CD4-positive, alpha-beta T cell (primary cell): Measurements from ENCODE around the gene TIMM9. TPM values are rescaled to one million over a fixed set of nuclear protein-coding genes. Genes with fewer than 3 reads are reported as not detected.
"Not testable (repeated sequence)": the region's sequence is repeated elsewhere in the genome, so short reads cannot be mapped to it uniquely, and the experiment has no call there.

Experiments used
- ATAC-seq: fragments of 200-7000 bp; cut with Tn5 transposase; one replicate; pipeline ENCODE4 v1.10.0; 2022; ENCODE audit warnings: mild to moderate bottlenecking; ENCODE audit not compliant: poor library complexity
- CTCF ChIA-PET: fragments of 350-600 bp; sonication (Branson Sonifier 250); formaldehyde crosslinking; loops from one replicate; lab custom pipeline; 2021; ENCODE audit warnings: antibody characterized with exemption, inconsistent platforms; lab: Charles Lee
- POLR2A ChIA-PET: fragments of 350-600 bp; sonication (Branson Sonifier 250); formaldehyde crosslinking; loops from one replicate; lab custom pipeline; 2021; ENCODE audit warnings: antibody characterized with exemption, inconsistent platforms; lab: Charles Lee
- DNase-seq, 14 experiments: peaks; one replicate each; pipeline ENCODE4 v3.0.0-alpha.2; 2013 to 2020; ENCODE audit warnings: mixed read lengths in 2 of 14
- H3K27ac ChIP-seq, 2 donors: one replicate each; pipeline versions ENCODE4 v1.5.1 to v1.7.0; 2013; ENCODE audit warnings: low read length in 2 of 2, low read depth in 1 of 2, mild to moderate bottlenecking in 1 of 2
- H3K27me3 ChIP-seq, 2 experiments: 1 replicate in 1 of 2; 2 replicates in 1 of 2; pipeline versions ENCODE4 v1.6.1 to v1.7.0; 2013; ENCODE audit warnings: low read length in 2 of 2, control low read depth in 1 of 2, mild to moderate bottlenecking in 1 of 2, moderate library complexity in 1 of 2; ENCODE audit not compliant: insufficient read depth in 2 of 2, control insufficient read depth in 1 of 2
- H3K36me3 ChIP-seq: one replicate; pipeline ENCODE4 v1.6.1; 2013; ENCODE audit warnings: low read length, control low read depth; ENCODE audit not compliant: insufficient read depth
- H3K4me1 ChIP-seq: one replicate; pipeline ENCODE4 v1.6.1; 2013; ENCODE audit warnings: low read length, control low read depth; ENCODE audit not compliant: insufficient read depth
- H3K4me3 ChIP-seq: one replicate; pipeline ENCODE4 v1.5.1; 2013; ENCODE audit warnings: mild to moderate bottlenecking, low read length, moderate library complexity
- H3K9me3 ChIP-seq, 2 experiments: 1 replicate in 1 of 2; 2 replicates in 1 of 2; pipeline versions ENCODE4 v1.6.1 to v1.7.0; 2013; ENCODE audit warnings: low read length in 2 of 2, mild to moderate bottlenecking in 2 of 2, control low read depth in 1 of 2, moderate library complexity in 1 of 2; ENCODE audit not compliant: control insufficient read depth in 1 of 2, insufficient read depth in 1 of 2
- H3K27ac Mint-ChIP-seq: one replicate; pipeline ENCODE4 v1.8.0; 2020; ENCODE audit warnings: mixed read lengths
- H3K27me3 Mint-ChIP-seq: one replicate; pipeline ENCODE4 v1.8.0; 2021; ENCODE audit warnings: mixed read lengths
- H3K36me3 Mint-ChIP-seq: one replicate; pipeline ENCODE4 v1.8.0; 2021; ENCODE audit warnings: low read depth, mixed read lengths
- H3K4me1 Mint-ChIP-seq: one replicate; pipeline ENCODE4 v1.8.0; 2021; ENCODE audit warnings: low read depth, mixed read lengths
- H3K4me3 Mint-ChIP-seq: one replicate; pipeline ENCODE4 v1.8.0; 2020; ENCODE audit warnings: mild to moderate bottlenecking, mixed read lengths
- H3K9me3 Mint-ChIP-seq: one replicate; pipeline ENCODE4 v1.8.0; 2020; ENCODE audit warnings: mixed read lengths
- CTCF ChIP-seq: fragments of 200-600 bp; IDR thresholded peaks from one replicate; pipeline ENCODE4 v1.8.0; 2022; ENCODE audit warnings: antibody characterized with exemption, mild to moderate bottlenecking
- intact Hi-C, 2 experiments: fragments of 100-400 bp; cut with DNase I in 1 of 2; cut with micrococcal nuclease in 1 of 2; formaldehyde crosslinking; loops; one replicate each; pipeline versions ENCODE4 v1.15.1 to v1.9.0; 2023 to 2025; cut with DNase I, micrococcal nuclease
- total RNA-seq, 174 experiments: library from RNA in 2 of 174; stranded (reverse) in 2 of 174; gene quantifications; one replicate each; pipeline ENCODE4 v1.2.3 and lab custom pipeline; 2021 to 2026

TIMM9 gene
- total RNA-seq, 2 experiments from 2014 or later = 33.1 to 34.9 TPM

GRCh38 chr14:58426670-58427280 is 556 bp downstream of the TIMM9 start:
- Histone ChIP-seq H3K4me3 (peak overlapping the region; percentile 81), H3K27ac (peak overlapping the region; percentile 86 to 95), H3K9me3 (no peaks in the 10 kb centered on the region), H3K27me3 (no peaks in the 10 kb centered on the region), H3K36me3 (peaks cover 23% of the 10 kb centered on the region), H3K4me1 (peaks cover 18% of the 10 kb centered on the region)
- DNase-seq (peak in 12 of 14 experiments; percentile 25 to 71 (median 34)), ATAC-seq (peak; percentile 8)
- POLR2A ChIA-PET = interaction anchor here (0.7 to 3.9 kb wide), 32 partner anchors 10 to 1823 kb away, joined by 3 to 122 read pairs (median 5); partner anchors contain the start of genes ACTR10, AP5M1, ARID4A and DACT1
- no peaks in the 10 kb centered on the region for H3K9me3 Mint-ChIP-seq
- peak overlapping the region; percentile 92 for H3K4me3 Mint-ChIP-seq
- intact Hi-C loops = loop anchor here (1.0 to 10.0 kb wide), 10 partner anchors 94 to 1162 kb away; partner anchors contain the start of genes AP5M1 (in 2 of the 2), ARID4A (in 2 of the 2), DAAM1 (in 2 of the 2) and EXOC5 (in 2 of the 2)
- H3K27me3 Mint-ChIP-seq = no peaks in the 10 kb centered on the region
- TF ChIP-seq CTCF = no peak
- CTCF ChIA-PET = interaction anchor here (4.2 kb wide), 1 partner anchor 31 kb away, joined by 23 read pairs; the partner anchor contains the start of gene TOMM20L
- peaks cover 62% of the 10 kb centered on the region for H3K36me3 Mint-ChIP-seq
- H3K4me1 Mint-ChIP-seq = peaks cover 68% of the 10 kb centered on the region
- H3K27ac Mint-ChIP-seq = peak overlapping the region; percentile 93

GRCh38 chr14:58416934-58417333 is 10.4 kb downstream of the TIMM9 start:
- POLR2A ChIA-PET = interaction anchor here (1.0 kb wide), 1 partner anchor 10 kb away, joined by 4 read pairs; the partner anchor contains the start of genes KIAA0586 and TIMM9

GRCh38 chr14:58415636-58416547 is 11.4 kb downstream of the TIMM9 start:
- Histone ChIP-seq H3K27ac (no peak overlapping the region), H3K4me3 (no peak overlapping the region), H3K4me1 (peaks cover 4% of the 10 kb centered on the region), H3K36me3 (peaks cover 42% of the 10 kb centered on the region), H3K9me3 (no peaks in the 10 kb centered on the region), H3K27me3 (no peaks in the 10 kb centered on the region)
- ChIA-PET POLR2A (interaction anchor here (1.0 kb wide), 1 partner anchor 12 kb away, joined by 4 read pairs; the partner anchor contains the start of genes KIAA0586 and TIMM9), CTCF (no interaction called here)
- no peak overlapping the region for H3K4me3 Mint-ChIP-seq
- intact Hi-C loops = no loop called here
- H3K4me1 Mint-ChIP-seq = peaks cover 32% of the 10 kb centered on the region
- H3K27ac Mint-ChIP-seq = no peak overlapping the region
- TF ChIP-seq CTCF = no peak
- H3K9me3 Mint-ChIP-seq = no peaks in the 10 kb centered on the region
- ATAC-seq = no peak
- no peak for DNase-seq
- H3K36me3 Mint-ChIP-seq = peaks cover 77% of the 10 kb centered on the region
- no peaks in the 10 kb centered on the region for H3K27me3 Mint-ChIP-seq

More at GRCh38 chr14:58416934-58417333, 10.4 kb downstream of the TIMM9 start:
- intact Hi-C loops, H3K9me3 ChIP-seq, H3K27me3 ChIP-seq, H3K9me3 Mint-ChIP-seq, ATAC-seq, H3K27ac Mint-ChIP-seq, H3K4me3 Mint-ChIP-seq, DNase-seq, H3K27me3 Mint-ChIP-seq, H3K4me3 ChIP-seq, CTCF ChIA-PET, H3K27ac ChIP-seq, H3K4me1 ChIP-seq: not testable (repeated sequence)
- peaks cover 46% of the 10 kb centered on the region for H3K36me3 ChIP-seq
- Mint-ChIP-seq H3K4me1 (peaks cover 32% of the 10 kb centered on the region), H3K36me3 (peaks cover 80% of the 10 kb centered on the region)
